Kasumi-1 (cell line): Measurements from ENCODE around the gene SORBS2.

ENCODE experiments used
- DNase-seq, 2 experiments: peaks; one replicate each; lab custom pipeline; 2025; lab: John Stamatoyannopoulos, UW

SORBS2 gene

DNA sequence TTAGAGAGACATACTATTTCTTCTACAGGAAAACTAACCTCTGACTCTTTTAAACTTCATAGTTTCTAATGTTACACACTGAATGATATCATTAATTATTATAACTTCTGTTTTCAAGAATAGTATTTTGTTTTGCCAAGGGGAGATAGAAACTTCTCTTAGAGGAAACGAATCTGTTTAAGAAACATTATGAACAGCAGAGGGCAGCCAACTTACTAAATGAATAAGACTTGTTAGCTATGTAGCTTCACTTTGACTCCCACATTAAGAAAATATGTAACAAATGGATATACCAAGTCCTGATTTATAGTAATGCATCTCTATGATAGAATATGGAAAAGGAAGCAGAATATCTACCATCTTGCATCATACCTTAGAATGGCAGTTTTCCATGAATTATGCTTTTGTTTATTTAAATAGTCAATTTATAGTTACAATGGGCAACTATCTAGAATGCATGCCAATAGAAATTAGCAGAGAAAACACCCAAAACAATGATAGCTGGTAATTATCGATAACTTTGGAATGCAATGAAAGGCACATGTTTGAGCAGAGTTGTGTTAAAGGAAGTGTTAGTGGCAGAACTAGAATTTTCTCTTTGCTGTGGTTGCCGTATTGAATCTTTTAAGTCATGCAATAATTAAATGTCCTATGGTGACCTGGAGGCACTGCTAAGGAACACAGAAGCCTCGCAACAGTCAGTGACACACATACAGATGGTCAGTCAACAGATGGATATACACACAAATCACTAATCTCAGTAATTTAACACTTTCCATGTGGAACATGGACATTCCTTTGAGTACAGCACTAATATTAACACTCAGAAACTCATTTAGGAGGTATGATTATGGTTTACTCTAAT is 171.0 kb downstream of the SORBS2 start:
- DNase-seq: peak; percentile 65 to 78

- DNase-seq: no peak
Observed at GRCh38 chr4:185638548-185639301, 173.3 kb downstream of the SORBS2 start.

- DNase-seq: no peak
Observed at GRCh38 chr4:185638093-185638492, 173.9 kb downstream of the SORBS2 start.

DNA sequence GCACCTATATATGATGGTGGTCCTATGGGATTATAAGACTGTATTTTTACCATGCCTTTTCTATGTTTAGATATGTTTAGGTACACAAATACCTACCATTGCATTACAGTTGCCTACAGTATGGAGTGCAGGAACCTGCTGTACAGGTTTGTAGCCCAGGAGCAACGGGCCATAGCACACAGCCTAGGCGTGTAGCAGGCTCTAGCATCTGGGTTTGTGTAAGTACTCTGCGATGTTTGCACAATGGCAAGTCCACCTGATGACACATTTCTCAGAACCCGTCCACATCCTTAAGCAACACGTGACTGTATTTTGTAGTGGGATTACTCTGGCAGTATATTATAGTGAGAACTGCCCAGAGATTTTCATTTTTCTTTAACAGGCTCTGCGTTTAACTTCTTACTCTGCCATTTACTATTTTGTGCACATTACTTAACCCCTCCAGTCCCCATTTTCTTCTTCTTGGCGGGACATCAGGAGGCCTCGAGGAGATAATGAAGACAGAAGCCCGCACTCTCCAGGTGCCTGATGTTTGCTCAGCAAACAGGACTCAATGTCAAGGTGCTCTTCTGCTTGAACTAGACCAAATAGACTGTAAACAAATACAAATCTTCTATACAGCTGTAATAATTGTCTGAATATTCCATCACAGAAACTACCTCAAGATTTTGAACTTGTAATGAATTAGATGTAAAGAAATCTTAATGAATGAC is 174.7 kb downstream of the SORBS2 start:
- no peak for DNase-seq

- DNase-seq: peak; percentile 34 to 46
Observed at GRCh38 chr4:185634066-185634652, 177.8 kb downstream of the SORBS2 start.

GRCh38 chr4:185626798-185627197 is 185.2 kb downstream of the SORBS2 start:
- no peak for DNase-seq

DNA sequence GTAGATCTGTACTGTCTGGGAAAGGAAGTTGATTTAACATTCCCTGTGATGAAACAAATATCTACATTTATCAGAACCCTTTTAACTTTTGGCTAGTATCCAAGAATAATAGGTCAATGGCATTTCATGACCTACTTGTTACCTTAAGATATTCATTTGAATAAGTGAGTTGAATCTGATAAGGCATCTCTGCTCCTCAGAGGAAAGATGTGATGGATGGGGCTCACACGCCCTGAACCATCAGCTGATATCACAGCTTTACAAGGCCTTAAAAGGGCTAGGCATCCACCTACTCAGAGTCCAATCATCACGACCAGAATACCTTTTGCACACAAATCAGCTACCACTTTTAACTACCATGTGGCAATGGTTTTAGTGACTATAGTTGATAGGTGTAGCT is 186.5 kb downstream of the SORBS2 start:
- DNase-seq: no peak

- DNase-seq: no peak
Observed at GRCh38 chr4:185624259-185624589, 187.8 kb downstream of the SORBS2 start.

- no peak for DNase-seq
Observed at GRCh38 chr4:185623444-185624258, 188.3 kb downstream of the SORBS2 start.

DNA sequence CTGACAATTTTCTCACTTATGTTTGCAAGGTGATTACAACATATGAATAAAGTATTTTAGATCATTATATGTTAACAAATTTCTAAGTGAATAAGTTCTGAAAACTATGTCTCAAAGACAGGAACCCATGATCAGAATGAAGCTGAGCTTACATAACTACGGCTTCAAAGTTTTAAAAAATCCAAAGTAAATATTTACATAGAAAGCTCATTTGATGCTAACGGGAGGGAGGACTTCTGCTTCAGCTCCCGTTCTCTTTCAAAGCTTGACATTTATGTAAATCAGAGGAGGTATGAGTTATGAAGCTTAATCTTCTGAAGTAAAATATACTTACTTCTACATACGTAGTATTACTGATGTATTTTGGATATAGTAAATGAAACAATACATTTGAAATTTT is 203.8 kb downstream of the SORBS2 start:
- no peak for DNase-seq

DNA sequence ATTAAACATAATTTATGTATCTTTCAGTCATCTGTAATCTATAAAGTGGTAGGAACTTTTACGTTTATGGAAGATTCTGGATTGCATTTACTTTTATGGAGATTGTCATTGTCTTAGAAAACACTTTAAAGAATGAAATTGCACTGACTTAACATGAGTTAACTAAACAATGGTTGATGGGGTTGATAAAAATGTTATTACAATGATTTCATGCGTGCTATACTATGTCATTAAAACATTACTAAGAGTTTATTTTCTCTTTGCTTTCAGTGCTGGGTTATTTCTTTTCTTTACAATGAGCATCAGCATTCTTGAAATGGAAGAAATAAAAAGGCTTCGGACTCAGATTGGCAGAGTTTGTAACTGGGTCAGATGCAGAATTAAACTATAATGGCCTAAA is 209.6 kb downstream of the SORBS2 start:
- no peak for DNase-seq

- no peak for DNase-seq
Observed at GRCh38 chr4:185600801-185601434, 211.1 kb downstream of the SORBS2 start.

DNA sequence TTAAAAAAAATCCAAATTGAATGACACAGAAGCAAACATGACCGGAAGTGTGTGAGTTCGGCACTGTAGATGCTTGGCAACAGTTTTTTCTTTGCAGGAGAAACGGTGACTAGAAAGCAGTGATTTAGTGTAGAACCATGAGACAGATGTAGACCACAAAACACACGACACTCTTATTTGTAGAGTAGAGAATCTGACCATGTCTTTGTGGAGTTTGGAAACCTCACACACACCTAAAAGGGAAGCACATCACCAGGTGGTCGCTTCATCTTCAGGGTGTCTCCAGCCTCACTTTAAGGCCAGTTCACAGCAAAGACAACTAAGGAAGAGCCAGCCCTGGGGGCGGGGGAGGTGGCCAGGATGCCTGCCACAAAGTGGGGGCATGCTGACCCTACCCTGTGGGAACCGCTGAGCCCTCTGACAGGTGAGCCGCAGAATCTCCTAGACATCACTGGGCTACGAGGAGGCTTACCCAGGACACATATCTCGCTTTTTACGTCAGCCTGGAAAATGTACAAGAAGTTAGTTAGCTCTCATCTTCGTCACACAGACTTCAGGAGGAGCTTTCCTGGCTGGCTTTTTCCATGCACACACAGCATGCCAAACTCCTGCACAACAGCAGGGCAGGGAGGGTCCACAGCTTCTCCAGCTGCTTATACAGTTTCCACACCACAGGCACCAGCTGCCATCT is 212.3 kb downstream of the SORBS2 start:
- no peak for DNase-seq

DNA sequence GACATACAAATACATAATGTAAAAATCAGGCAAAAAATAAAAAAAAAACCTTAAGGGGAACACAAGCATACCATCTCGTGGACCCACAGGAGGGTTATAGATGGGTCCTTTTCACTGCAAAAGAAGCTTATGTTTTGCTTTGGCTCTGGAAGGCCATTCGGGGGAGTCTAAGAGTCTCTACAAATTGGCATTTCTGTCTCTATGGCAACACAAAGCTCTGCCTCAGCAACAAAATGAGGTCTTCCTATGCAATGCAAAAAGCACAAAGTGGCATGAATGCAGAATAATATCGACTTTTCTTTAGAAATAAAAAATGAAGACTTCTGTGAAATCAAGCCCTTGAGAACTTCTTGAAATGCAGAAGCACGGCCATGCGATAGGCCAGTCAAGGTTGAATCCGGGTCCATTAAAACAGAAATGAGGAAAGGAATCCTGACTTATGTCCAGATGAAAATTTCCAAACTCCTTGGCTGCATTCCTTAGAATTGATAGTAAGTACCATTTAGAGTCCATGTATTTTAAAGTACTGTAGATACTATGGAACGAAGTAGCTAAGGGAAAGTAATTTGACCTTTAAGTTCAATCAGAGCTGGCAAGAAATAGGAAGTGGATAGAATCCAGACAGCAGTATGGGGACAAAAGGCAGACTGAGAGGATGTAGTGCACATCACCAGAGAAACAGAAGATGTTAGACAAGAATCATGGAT is 213.0 kb downstream of the SORBS2 start:
- DNase-seq: no peak

DNA sequence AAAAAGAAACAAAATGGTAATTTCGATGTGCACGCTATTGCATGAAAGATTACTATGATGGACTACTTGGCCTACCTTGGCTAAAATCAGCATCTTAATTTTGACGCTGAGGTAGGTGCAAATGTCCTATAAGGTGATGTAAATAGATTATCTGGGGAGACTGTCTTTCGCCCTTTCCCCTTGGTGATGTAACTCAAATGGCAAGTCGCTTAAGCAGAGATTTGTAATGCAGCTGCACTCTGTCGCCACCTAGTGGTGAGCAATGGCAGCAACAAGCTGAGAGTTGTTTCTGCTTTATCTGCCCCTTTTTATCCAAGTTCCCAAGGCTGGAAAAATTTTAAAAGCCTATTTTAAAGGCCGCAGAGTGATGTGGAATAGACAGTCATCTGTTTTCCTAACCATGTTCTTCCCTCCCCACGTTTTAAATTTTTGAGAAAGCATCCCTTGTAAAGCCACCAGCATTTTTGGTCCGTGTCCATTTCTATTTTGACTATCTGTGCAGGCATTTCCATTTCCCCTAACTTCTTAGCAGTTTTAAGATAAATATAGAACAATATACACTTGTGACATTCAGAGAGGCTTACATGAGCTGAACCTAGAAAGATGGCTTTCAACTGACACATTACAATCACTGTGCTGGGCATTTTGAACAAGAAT is 214.3 kb downstream of the SORBS2 start:
- DNase-seq: peak; percentile 58 to 75

- no peak for DNase-seq
Observed at GRCh38 chr4:185592845-185593488, 219.0 kb downstream of the SORBS2 start.

DNA sequence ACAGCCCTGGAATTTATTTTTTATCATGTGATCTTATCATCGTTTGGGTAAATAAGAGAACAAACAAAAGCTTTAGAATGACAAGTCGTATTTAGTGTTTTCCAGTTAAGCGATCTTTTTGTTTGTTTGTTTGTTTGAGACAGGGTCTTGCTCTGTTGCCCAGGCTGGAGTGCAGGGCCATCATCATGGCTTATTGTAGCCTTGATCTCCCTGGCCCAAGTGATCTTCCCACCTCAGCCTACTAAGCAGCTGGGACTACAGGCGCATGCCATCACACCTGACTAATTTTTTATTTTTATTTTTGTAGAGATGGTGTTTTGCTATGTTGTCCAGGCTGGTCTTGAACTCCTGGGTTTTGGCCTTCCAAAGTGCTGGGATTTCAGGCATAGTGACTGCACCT is 219.6 kb downstream of the SORBS2 start:
- no peak for DNase-seq

GRCh38 chr4:185591679-185592141 is 220.3 kb downstream of the SORBS2 start:
- no peak for DNase-seq

DNA sequence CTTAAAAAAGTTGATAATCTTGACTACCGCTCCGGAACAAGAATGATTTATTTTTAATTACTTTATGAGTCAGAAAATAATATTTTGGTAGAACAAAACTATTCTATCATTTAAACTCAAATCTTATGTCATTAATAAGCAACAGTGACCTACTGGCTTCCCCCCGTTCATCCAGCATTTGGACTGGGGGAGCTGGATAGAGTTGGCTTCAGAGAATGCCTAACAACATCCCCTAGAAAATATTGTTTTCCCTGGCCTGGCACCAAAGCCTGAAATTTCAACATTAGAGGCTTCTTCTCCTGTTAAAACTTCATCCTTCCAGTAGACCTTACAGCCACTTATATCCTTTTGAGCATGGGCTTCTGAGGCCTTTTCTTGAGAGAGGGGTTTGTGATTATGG is 221.0 kb downstream of the SORBS2 start:
- no peak for DNase-seq
